Measurements from ENCODE around the gene ST13.
"Not testable (repeated sequence)": the region's sequence is repeated elsewhere in the genome, so short reads cannot be mapped to it uniquely, and the experiment has no call there.

Gene ST13

DNA sequence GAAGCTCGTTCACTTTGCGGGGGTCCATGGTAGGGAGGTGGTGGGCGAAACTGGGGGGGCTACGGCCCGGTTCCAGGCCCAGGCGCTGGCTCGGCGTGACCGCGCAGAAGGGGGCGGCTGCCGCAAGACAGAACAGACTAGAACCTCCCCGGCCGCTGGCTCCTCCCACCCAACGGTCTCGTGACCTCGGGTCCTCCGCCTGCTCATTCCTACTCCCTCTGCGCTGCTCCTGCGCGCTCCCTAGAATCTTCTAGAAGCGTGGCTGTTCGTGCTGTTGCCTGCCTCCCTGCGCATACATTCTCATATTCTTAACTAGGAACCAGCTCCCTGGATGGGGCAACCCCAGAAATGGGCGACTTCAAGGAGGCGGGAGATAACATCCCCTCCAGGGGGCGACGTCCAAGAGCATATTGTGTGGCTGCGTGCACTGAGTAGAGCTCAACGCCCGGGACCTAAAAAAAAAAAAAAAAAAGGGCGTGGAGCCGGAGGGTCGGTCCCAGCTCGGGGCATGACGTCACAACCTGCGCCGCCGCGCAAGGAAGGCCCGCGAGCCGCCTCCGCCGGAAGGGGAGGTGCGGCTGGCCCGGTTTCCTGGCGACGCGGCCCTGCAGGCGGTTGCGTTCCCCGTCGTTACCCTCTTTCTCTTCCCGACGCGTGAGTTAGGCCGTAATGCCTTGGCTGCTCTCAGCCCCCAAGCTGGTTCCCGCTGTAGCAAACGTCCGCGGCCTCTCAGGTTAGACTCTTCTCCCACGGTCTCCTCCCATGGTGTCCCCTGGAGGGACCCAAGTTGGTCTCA lies at the start of gene ST13, which contains the start of gene XPNPEP3:
Gene ST13 (minus strand): TSS at position 127 of the 796 bp plus-strand sequence. CDS start 99 bp downstream, at position 28.
Gene XPNPEP3 (plus strand): TSS at position 636 of the 796 bp plus-strand sequence. CDS start 34 bp downstream, at position 670.
- peak; percentile 97 for DNase-seq

DNA sequence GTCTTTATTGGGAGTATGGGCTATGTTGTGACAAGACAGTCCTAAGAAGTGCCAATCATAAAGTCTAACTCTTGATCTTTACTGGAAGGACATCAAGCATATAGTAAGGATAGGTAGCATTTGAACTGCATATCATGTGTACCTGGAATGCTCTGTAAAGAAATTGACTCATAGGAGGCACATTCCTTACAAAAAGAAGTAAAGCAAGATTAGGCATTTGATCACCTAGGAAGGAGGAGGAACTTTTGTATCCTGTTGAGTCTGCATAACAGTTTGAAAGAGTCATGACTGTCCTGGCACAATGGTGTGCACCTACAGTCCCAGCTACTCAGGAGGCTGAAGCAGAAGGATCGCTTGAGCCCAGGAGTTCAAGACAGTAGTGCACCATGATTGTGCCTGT lies 47.7 kb upstream of the ST13 start:
- no peak for DNase-seq

DNA sequence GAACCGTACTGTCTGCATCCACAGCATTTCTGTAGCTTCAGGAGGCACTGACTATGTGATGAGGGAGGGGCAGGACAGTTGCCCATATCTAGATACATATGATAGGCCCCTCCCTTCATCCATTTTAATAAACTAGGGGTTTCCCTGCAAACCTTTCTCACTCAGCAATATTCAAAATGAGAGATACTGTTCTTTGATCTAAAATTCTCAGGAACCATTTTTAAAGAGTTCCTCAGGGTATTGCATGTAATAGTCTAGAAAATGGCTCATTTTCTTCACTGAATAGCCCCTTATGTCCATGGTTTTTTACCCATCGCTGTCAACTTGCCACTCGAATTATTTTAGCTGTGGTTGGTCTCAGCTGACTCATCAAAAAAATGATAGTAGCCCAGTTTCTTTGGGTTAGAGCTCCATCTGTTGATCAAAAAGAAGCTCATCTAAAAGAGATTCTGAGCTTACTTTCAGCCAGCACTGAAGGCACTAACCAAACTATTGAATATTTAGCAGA lies 42.5 kb upstream of the ST13 start:
- DNase-seq = peak in 1 of 2 donors; percentile 70

DNA sequence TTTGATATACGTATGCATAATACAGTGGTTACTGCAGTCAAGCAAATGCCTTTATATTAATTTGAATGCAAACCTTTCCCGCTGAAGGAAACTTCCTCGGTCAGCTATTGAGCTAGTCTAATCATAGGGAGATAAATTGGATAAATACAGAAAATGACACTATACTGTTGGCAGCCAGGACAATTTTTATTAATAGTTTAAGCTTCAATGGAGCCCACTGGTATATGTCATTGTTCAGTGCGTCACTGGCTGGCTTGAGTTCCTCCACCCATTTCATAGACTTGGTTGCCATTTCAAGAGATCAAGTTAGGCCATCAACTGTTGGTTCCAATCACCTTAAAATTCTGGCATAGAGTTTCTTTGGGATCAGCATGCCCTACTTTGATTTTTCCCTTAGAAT lies 38.0 kb upstream of the ST13 start:
- DNase-seq = no peak

DNA sequence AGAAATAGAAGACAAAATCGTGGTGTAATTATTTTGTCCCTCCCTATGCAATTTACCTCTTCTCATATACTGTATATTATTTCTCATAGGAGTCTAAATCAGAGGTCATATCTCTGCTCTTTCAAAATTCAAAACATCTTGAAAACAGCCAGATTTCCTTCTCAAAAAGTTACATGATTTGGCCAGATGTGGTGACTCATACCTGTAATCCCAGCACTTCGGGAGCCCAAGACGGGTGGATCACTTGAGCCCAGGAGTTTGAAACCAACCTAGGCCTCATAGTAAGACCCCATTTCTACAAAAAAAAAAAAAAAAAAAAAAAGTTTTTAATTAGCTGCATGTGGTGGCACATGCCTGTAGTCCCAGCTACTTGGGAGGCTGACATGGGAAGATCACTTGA lies 34.4 kb upstream of the ST13 start:
- no peak for DNase-seq

DNA sequence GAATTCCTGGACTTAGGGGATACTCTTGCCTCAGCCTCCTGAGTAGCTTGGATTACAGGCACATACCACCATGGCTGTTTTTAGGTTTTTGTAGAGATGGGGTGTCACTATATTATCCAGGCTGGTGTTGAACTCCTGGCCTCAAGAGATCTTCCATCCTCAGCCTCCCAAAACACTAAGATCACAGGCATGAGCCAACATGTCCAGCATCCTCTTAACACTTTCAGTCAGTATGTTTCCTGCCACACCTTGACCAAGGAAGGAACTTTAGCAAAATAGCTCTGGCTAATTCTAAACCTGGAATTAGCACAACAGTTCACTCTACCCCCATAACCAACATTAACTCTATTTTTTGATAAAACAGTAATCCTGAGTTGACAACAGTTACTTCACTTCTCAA lies 32.7 kb upstream of the ST13 start:
- DNase-seq = no peak

DNA sequence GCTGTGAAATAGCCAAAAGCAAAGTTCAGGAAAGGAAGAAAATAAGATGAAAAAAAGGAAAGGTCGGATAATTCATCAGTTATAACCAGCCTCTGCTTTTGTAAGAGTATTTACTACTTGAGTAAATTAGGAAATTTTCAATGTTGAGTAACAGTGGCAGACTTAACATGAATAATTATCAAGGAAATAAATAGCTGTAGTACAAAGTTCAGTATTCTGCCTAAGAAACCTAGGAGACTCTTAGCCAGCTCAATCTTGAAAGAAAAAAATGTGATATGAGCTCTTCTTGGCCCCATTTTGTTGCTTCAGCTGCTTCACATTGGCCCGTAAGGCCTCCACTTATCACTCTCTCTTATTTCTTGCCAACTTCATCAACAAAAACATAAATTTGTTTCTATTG lies 22.5 kb upstream of the ST13 start:
- DNase-seq = no peak

DNA sequence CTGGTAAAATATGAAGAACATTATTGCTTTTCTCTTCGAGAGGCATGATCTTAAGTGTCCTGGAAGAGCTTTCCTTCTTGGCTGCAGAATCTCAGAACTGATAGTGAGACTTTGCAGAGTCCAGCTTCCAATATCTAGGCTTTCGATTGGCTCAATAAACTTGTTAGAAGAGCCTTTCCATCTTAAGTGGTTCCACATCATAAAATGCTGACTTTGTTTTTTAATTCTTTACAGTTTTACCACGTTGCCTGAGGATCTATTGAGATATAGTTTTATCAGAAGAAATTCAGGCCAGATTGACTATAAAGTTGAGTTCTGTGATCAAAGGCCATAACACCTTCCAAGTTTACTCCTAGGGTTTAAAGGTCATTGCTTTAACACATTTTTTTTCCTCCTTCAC lies 21.0 kb upstream of the ST13 start:
- no peak for DNase-seq

DNA sequence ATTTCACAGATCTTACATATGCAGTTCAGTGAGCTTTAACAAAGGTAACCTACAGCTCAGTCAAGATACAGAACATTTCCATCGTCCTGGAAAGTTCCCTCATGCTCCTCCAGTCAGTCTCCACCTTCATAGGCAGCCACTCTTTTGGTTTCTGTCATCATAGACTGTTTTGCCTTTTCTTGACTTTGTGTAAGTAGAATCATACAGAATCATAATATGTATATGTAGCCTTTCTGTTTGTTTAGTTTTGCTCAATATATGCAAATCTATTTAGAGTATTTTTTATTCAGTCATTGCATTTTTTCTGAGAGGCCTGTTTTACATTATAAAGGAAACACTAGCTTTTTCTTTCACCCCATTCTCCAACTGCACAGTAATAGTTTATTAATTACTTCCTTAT lies 20.5 kb upstream of the ST13 start:
- no peak for DNase-seq

DNA sequence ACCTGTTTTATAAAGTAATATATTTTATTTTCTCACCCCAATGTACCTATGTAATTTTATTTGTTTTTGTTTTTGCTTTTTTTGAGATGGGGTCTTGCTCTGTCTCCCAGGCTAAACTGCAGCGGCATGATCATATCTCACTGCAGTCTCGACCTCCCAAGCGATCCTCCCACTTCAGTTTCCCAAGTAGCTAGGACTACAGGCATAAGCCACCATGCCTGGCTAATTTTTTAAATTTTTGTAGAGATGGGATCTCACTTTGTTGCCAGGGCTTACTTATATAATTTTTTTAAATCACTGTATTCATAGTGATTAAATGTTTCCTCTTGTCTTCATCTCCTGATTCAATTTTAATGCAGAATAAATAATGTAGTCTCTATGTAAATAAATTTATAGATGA lies 18.7 kb upstream of the ST13 start:
- DNase-seq = no peak

DNA sequence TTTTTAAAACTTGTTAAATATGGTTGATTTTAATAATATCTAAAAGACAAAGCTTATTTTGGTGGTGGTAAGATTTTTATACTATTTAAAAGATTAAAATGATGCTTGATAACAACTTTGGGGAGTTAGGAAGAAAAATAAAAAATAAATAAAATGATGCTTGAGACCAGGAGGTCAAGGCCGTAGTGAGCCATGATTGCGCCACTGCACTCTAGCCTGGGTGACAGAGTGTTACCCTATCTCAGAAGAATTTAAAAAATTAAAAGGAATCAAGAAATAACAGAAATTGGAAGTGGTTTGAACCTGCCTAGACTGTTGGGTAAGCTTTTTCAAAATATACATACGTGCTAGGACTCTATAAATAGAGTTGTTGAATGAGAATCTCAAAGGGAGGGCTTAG lies 17.6 kb upstream of the ST13 start:
- DNase-seq = no peak

DNA sequence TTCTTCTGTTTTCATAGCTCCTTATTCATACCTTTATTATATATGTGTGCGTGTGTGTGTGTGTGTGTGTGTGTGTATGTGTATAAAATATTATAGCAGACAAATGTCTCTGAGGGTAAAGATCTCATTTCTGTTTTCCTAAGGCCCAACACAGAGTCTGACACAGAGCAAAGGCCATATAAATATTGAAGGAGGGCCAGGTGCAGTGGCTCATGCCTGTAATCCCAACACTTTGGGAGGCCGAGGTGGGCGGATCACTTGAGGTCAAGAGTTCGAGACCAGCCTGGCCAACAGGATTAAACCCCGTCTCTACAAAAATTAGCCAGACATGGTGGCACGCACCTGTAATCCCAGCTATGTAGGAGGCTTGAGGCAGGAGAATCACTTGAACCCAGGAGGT lies 11.9 kb upstream of the ST13 start:
- DNase-seq = not testable (repeated sequence)

DNA sequence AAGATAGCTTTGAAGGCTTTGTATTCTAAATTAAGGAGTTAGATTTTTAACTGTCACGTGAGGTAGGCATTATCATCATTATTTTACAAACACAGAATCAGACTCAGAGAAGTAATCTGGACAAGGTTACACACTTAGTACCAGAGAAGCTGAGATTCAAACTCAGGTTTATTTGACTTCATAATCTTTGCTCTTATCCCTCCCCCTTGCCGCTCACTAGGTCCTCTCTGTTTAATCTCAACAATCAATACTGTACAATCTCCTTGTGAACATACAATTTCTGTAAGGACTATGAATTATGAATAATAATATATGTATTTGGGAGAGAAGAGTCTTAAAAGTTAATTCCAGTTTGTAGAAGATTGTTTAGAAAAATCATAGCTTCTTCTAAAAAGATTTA lies 10.7 kb upstream of the ST13 start:
- DNase-seq = no peak

DNA sequence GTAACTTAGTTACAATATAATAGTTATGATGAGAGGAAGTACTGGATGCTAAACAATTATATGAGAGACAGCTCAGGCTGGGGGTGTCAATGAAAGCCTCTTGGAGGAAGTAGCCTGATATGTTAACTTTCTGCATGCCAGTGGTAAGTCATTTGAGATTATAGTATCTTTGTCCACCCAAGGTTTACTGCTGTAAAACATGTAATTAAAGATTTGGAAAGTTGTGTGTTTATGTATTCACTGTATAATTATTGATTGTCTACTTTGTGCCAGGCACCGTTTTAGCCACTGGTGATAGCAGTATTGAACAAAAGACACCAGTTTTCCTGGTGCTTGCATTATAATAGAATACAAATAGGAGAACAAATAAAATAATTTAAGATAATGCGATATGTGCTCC lies 6.1 kb upstream of the ST13 start:
- DNase-seq = no peak

DNA sequence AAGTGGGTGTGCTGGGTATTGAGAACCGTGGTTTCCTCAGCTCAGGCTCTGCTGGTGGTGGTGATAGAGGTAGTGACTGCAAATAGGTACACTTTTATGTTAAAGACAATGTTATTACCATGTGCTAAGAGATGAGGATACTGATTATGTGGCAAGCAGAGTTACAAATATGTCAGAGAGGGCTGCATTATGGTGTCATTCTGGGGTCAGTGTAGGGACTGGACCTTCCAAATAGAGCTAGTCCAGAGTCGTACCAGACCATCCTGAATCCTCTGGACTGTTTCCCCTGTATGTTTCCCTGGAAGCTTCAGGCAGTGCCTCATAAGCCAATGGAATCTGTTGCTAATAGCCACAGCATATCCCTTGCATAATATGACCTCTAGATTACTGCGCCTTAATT lies 5.6 kb upstream of the ST13 start, which contains the start of gene DNAJB7:
Gene DNAJB7 (minus strand): TSS at position 101 of the 400 bp plus-strand sequence. CDS start 119 bp downstream, outside the sequence.
- no peak for DNase-seq

DNA sequence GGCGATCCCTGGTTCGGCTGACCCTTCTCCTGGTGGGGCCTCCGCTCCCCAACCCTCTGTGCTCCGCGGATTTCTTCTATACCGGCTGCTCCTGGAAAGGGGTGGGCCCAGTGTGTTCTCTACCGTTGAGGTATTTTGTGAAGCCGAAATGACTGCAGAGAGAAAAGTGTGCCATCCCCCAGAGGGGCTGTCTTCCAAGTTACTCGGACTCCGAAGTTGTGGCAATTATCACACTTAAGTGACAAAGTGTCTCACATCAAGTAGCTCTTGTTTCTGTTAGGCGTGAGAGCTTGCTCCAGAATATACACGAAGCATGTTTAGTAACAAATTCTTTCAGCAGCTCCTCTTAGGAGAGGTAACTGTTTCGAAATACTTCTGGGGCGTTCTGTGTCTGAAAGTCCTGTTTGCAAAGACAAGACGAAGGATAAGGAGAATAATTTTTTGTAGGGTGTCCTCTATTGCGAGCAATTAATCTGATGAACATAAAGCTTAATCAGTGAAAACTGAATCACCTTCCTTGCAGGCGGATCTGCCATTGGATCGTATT lies 943 bp upstream of the ST13 start:
- no peak for DNase-seq

DNA sequence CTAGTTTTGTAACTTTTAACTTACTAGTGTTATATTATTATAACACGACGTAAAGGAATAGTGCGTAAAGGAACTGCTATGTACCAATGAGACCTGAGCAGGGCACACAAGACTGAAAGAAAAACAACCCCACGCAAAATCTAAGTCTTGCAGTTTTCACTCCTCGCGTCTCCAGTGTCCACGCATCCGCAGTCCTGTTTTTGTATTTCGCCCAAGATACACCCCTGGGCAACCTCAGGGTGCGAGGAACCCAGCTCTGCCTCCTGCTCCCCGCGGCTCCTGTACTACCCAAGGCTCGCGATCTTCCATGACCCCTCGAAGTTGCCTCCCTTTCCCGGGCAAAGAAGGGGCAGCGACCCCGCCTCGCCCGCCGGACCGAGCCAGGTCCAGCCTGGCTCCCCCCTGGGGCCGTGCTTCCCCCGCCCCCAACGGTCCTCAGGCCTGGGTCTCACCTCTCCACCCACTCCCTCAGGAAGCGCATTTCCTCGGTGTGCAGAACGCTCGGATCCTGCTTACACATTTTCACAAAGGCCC lies 393 bp downstream of the ST13 start:
- peak in 1 of 2 donors; percentile 21 for DNase-seq

DNA sequence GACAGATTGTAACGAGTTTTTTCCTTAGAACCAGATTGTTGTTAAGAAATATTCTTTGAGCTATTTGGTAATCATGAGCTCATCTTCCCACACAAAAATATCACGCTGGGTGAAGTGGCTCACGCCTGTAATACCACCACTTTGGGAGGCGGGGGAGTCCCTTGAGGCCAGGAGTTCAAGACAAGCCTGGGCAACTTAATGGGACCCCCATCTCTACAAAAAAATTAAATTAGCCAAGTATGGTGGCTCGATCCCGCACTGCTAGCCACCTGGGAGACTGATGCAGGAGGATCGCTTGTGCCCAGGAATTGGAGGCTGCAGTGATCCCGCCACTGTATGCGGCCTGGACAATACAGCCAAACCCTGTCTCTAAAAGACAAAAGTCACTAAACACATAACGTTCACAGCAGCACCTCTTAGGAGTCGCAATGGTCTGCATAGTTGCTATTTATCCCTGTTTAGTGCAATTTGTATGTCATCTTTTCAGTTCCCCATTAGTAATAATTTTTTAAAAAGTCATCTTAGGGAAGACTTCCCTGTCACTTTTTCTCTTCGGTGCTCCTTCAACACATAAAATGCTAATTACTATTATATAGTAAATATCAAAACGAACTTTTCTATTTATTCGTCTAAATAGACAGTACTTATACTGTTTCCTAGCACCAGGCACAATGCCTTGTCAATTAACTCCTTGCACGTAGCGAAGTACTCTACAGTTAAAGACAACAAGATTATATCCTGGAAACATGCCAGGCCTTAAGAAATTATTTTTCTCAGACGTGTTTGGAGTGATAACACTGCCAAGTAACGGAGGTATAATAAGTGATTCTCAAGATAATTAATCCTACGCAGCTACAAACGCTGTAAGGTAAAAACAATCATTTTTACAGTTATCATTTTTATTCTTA lies 1.1 kb downstream of the ST13 start:
- DNase-seq = peak in 1 of 2 donors; percentile 8

DNA sequence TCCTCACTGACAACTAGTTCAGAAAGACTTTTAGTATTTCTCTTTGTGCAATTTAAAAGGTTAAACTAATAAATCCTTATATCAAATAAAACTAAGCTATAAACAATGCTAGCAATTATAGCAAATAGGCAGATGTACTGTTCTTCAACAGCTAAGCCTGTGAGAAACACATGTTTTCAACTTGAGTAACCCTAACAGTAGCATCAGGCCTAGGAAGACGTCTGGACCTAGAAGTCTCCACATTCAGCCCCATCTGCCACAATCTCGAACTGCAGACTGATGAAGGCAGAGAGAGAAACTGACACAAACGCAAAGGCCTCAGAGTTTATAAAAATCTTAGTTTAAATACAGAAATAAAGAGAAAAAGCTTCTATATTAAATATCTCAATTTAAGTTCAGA lies 2.5 kb downstream of the ST13 start:
- DNase-seq = no peak

DNA sequence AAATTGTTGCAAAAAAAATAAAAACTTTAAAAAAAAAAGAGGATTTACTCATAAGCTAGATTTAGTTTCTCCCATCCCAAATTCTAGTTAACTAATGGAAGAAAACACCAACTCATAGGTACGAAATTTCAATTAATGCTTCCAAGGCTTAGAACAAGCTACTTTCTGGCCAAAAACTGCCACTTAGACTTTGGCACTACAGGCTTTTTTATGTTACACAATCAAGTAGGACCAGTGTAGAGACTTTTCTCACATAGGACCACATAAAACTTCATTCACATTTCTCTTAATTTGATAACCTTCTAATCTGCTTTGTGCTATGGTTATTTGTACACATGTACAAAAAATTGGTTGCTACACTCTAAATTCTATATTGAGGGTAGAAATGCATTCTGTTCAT lies 3.1 kb downstream of the ST13 start:
- no peak for DNase-seq

DNA sequence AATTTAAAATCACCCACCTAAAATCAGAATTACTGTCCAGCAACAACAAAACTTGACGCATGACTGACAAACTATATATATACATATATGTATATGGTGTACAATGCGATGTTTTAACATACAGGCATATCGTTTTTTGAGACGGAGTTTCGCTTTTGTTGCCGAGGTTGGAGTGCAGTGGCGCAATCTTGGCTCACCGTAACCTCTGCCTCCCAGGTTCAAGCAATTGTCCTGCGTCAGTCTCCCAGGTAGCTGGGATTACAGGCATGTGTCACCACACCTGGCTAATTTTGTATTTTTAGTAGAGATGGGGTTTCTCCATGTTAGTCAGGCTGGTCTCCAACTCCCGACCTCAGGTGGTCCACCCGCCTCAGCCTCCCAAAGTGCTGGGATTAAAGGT lies 10.6 kb downstream of the ST13 start:
- DNase-seq = not testable (repeated sequence)

DNA sequence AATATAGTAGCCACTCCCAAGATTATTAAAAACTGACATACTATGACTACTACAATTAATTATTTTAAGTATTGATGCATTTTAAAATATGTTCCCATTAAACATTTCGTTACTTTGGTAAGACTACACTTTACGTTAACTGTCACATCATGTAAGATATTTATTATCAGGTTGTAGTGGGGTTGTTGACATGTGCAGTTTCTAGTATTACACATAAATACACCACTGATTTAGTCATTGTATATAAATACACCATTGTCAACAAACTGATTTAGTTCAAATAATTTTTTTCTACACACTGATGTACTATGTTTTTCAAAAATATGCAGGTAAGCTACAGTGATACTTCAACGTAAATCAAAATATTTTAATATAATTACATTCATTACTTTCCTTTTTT lies 11.5 kb downstream of the ST13 start:
- no peak for DNase-seq

DNA sequence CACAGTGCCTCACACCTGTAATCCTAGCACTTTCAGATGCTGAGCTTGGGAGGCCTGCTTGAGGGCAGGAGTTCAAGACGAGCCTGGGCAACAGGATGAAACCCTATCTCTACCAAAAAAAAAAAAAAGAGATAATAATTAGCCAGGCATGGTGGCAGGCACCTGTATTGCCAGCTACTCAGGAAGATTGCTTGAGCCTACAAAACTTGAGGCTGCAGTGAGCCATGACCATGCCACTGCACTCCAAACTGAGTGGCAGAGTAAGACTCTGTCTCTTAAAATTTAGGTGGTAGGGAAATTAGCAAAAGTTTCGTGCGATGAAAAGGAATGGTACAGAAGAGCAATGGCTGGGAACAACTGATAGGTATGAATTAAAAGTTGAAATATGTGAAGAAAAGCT lies 18.0 kb downstream of the ST13 start:
- no peak for DNase-seq
